PC-3 (cell line): Measurements from ENCODE around the gene CA10. TPM values are rescaled to one million over a fixed set of nuclear protein-coding genes. Genes with fewer than 3 reads are reported as not detected.

Source experiments
- ATAC-seq: fragments of 200-7000 bp; cut with Tn5 transposase; 2 replicates; pipeline ENCODE4 v1.9.1; 2020; ENCODE audit warnings: mild to moderate bottlenecking, moderate library complexity
- BruUV-seq: library from RNA; stranded (reverse); fragments of 400-500 nt; replicated peaks from 2 replicates; lab custom pipeline; 2021; lab: Mats Ljungman, UMichigan
- CTCF ChIA-PET: fragments of 300-600 bp; sonication (Branson Sonifier 250); formaldehyde crosslinking; loops from one replicate; lab custom pipeline; 2022; ENCODE audit warnings: antibody characterized with exemption; lab: Charles Lee
- POLR2A ChIA-PET: fragments of 300-600 bp; sonication (Branson Sonifier 250); formaldehyde crosslinking; loops from one replicate; lab custom pipeline; 2022; ENCODE audit warnings: antibody characterized with exemption; ENCODE audit not compliant: unreplicated experiment; lab: Charles Lee
- DNase-seq: peaks from one replicate; pipeline ENCODE4 v3.0.0-alpha.2; 2015
- H2AFZ ChIP-seq: fragments of 300-600 bp; sonication (generic); 2 replicates; pipeline ENCODE4 v1.6.0; 2016; ENCODE audit warnings: antibody characterized with exemption, low read length
- H3F3A ChIP-seq: fragments of 300-600 bp; sonication (generic); one replicate; pipeline ENCODE4 v1.6.0; 2017; ENCODE audit warnings: antibody characterized with exemption, low read length, control low read depth, mild to moderate bottlenecking; ENCODE audit not compliant: unreplicated experiment
- H3K27ac ChIP-seq: fragments of 300-600 bp; sonication (generic); 2 replicates; pipeline ENCODE4 v1.5.1; 2016; ENCODE audit warnings: mild to moderate bottlenecking, low read length
- H3K27me3 ChIP-seq: fragments of 300-600 bp; sonication (generic); 2 replicates; pipeline ENCODE4 v1.6.1; 2016; ENCODE audit warnings: low read length, mixed read lengths
- H3K36me3 ChIP-seq: fragments of 300-600 bp; sonication (generic); 2 replicates; pipeline ENCODE4 v1.6.1; 2016; ENCODE audit warnings: low read depth, mixed run types, low read length, mixed read lengths
- H3K4me1 ChIP-seq: fragments of 300-600 bp; sonication (generic); 2 replicates; pipeline ENCODE4 v1.5.1; 2016; ENCODE audit warnings: low read length; ENCODE audit not compliant: insufficient read depth
- H3K4me2 ChIP-seq: fragments of 300-600 bp; sonication (generic); 2 replicates; pipeline ENCODE4 v1.6.0; 2016; ENCODE audit warnings: low read length
- H3K4me3 ChIP-seq: fragments of 300-600 bp; sonication (generic); 2 replicates; pipeline ENCODE4 v1.5.1; 2016; ENCODE audit warnings: mild to moderate bottlenecking, low read length, mixed read lengths
- H3K79me2 ChIP-seq: fragments of 300-600 bp; sonication (generic); 2 replicates; pipeline ENCODE4 v1.6.1; 2017; ENCODE audit warnings: low read length, mixed read lengths
- H3K9ac ChIP-seq: fragments of 300-600 bp; sonication (generic); 2 replicates; pipeline ENCODE4 v1.6.0; 2016; ENCODE audit warnings: mild to moderate bottlenecking, low read length
- H3K9me2 ChIP-seq: fragments of 300-600 bp; sonication (generic); replicated peaks from 2 replicates; pipeline ENCODE4 v1.6.1; 2016; ENCODE audit warnings: mixed run types, low read length, mixed read lengths
- H3K9me3 ChIP-seq: fragments of 300-600 bp; sonication (generic); 2 replicates; pipeline ENCODE4 v1.6.1; 2016; ENCODE audit warnings: low read length, mixed read lengths
- H4K20me1 ChIP-seq: fragments of 300-600 bp; sonication (generic); 2 replicates; pipeline ENCODE4 v1.6.1; 2016; ENCODE audit warnings: low read length, mixed read lengths
- CTCF ChIP-seq: fragments of 300-600 bp; sonication (generic); conservative IDR thresholded peaks from 2 replicates; pipeline ENCODE4 v1.5.1; 2017; ENCODE audit warnings: antibody characterized with exemption, low read depth, mild to moderate bottlenecking, low read length
- EZH2 ChIP-seq: fragments of 300-600 bp; sonication (generic); IDR thresholded peaks from one replicate; pipeline ENCODE4 v1.6.1; 2017; ENCODE audit warnings: antibody characterized with exemption, mild to moderate bottlenecking, low read length; ENCODE audit not compliant: unreplicated experiment
- EZH2phosphoT487 ChIP-seq: fragments of 300-600 bp; sonication (generic); IDR thresholded peaks from 2 replicates; pipeline ENCODE4 v1.6.1; 2018; ENCODE audit warnings: mild to moderate bottlenecking, antibody characterized with exemption, low read length, borderline replicate concordance
- intact Hi-C: fragments of 100-400 bp; cut with micrococcal nuclease; formaldehyde crosslinking; loops from 2 replicates; pipeline ENCODE4 v1.9.0; 2023
- total RNA-seq: library from RNA; depleted of rRNA; stranded (reverse); fragments of >200 nt; gene quantifications from 2 replicates; pipeline ENCODE4 v1.2.3, GENCODE V29; 2014

CA10 gene
- total RNA-seq, 1 experiment from 2014 or later, result not detected

GRCh38 chr17:51820252-51820651 lies 338.3 kb downstream of the CA10 start:
- intact Hi-C loops, result no loop called here
- TF ChIP-seq EZH2phosphoT487 (no peak), CTCF (no peak), EZH2 (no peak)
- Histone ChIP-seq H3F3A (no peaks in the 10 kb centered on the region), H2AFZ (no peak overlapping the region), H3K9ac (peak overlapping the region; percentile 92), H3K4me3 (no peak overlapping the region), H3K4me1 (peaks cover 44% of the 10 kb centered on the region), H3K9me2 (no peaks in the 10 kb centered on the region), H3K4me2 (peak overlapping the region; percentile 62; the same call in 1 of the 2 replicates), H3K27ac (peak overlapping the region; percentile 96), H3K9me3 (no peaks in the 10 kb centered on the region), H3K79me2 (no peaks in the 10 kb centered on the region), H4K20me1 (no peaks in the 10 kb centered on the region), H3K27me3 (no peaks in the 10 kb centered on the region), H3K36me3 (no peaks in the 10 kb centered on the region)
- CTCF ChIA-PET, result no interaction called here
- peak; percentile 93 for DNase-seq
- peak; percentile 42; the same call in 1 of the 2 replicates for ATAC-seq
- POLR2A ChIA-PET, result no interaction called here
- BruUV-seq, result no TSS peak

GRCh38 chr17:51819341-51820219 lies 338.9 kb downstream of the CA10 start:
- intact Hi-C loops, result no loop called here
- peaks cover 50% of the 10 kb centered on the region for H3K4me1 ChIP-seq
- no peaks in the 10 kb centered on the region for H3K27me3 ChIP-seq
- ATAC-seq (no peak), DNase-seq (no peak)
- TF ChIP-seq EZH2phosphoT487 (no peak), EZH2 (no peak)
- H3K79me2 ChIP-seq, result no peaks in the 10 kb centered on the region
- H3K4me2 ChIP-seq, result peak overlapping the region; percentile 62
- H3K27ac ChIP-seq, result peak overlapping the region; percentile 96
- H3K36me3 ChIP-seq, result no peaks in the 10 kb centered on the region
- no peaks in the 10 kb centered on the region for H3F3A ChIP-seq
- no peak overlapping the region for H2AFZ ChIP-seq
- ChIA-PET POLR2A (no interaction called here), CTCF (no interaction called here)
- peak overlapping the region; percentile 92 for H3K9ac ChIP-seq
- no peaks in the 10 kb centered on the region for H4K20me1 ChIP-seq
- H3K9me2 ChIP-seq, result no peaks in the 10 kb centered on the region
- H3K4me3 ChIP-seq, result no peak overlapping the region
- no peaks in the 10 kb centered on the region for H3K9me3 ChIP-seq
- BruUV-seq, result no TSS peak

GRCh38 chr17:51818777-51819176 lies 339.7 kb downstream of the CA10 start:
- Histone ChIP-seq H3K4me1 (peaks cover 55% of the 10 kb centered on the region), H2AFZ (no peak overlapping the region), H3K27me3 (no peaks in the 10 kb centered on the region), H4K20me1 (no peaks in the 10 kb centered on the region), H3K9ac (peak overlapping the region; percentile 92), H3K9me3 (no peaks in the 10 kb centered on the region), H3K9me2 (no peaks in the 10 kb centered on the region), H3K36me3 (no peaks in the 10 kb centered on the region), H3K27ac (peak overlapping the region; percentile 96), H3K4me2 (no peak overlapping the region), H3F3A (no peaks in the 10 kb centered on the region), H3K4me3 (no peak overlapping the region), H3K79me2 (no peaks in the 10 kb centered on the region)
- ATAC-seq (peak; percentile 29; the same call in 1 of the 2 replicates), DNase-seq (peak; percentile 89)
- intact Hi-C loops, result no loop called here
- TF ChIP-seq CTCF, result no peak
- no peak for TF ChIP-seq EZH2
- TF ChIP-seq EZH2phosphoT487, result no peak
- ChIA-PET CTCF (no interaction called here), POLR2A (interaction anchor here (0.6 kb wide), 1 partner anchor 49 kb away, joined by 3 read pairs; no protein-coding TSS in a partner anchor)
- no TSS peak for BruUV-seq
